ENCODE measurements around the gene ZFYVE28. TPM values are rescaled to one million over a fixed set of nuclear protein-coding genes. Genes with fewer than 3 reads are reported as not detected.

Gene ZFYVE28
- total RNA-seq, 1 experiment from 2014 or later, result 19.2 TPM

GRCh38 chr4:2331519-2332200 is 86.8 kb downstream of the ZFYVE28 start:
- Histone ChIP-seq H3K9me3 (ENCODE audit: control insufficient read depth in 1 of 2, insufficient read depth in 1 of 2, low read depth in 1 of 2, low read length in 2 of 2) (peaks cover 4 to 13% of the 10 kb centered on the region in 2 experiments; a peak in 2 of 4 replicates), H3K4me2 (ENCODE audit: low read length) (no peak overlapping the region), H3K4me3 (replicated peaks in 1 of 2; ENCODE audit: low read depth in 1 of 2, low read length in 2 of 2) (no peak overlapping the region), H3K4me1 (ENCODE audit: control insufficient read depth in 1 of 2, insufficient read depth in 2 of 2, low read length in 2 of 2) (peaks cover 26 to 40% of the 10 kb centered on the region in 2 experiments), H2AFZ (ENCODE audit: low read depth, low read length, poor library complexity, severe bottlenecking) (no peak overlapping the region), H3K27me3 (ENCODE audit: insufficient read depth, low read length) (no peaks in the 10 kb centered on the region), H3K36me3 (ENCODE audit: control insufficient read depth in 1 of 2, insufficient read depth in 2 of 2, low read length in 2 of 2) (peaks cover 0 to 5% of the 10 kb centered on the region in 2 experiments; a peak in 1 of 4 replicates), H3K9me2 (ENCODE audit: insufficient read depth) (no peaks in the 10 kb centered on the region), H3K27ac (ENCODE audit: low read depth, low read length) (no peak overlapping the region), H3K9ac (ENCODE audit: low read length) (no peak overlapping the region), H4K20me1 (ENCODE audit: insufficient read depth) (no peaks in the 10 kb centered on the region), H3K79me2 (ENCODE audit: insufficient read depth, low read length) (no peaks in the 10 kb centered on the region)
- CTCF ChIA-PET, result no interaction called here
- TF ChIP-seq CTCF (IDR thresholded peaks at IDR 0.05 in 2 of 3, conservative IDR thresholded peaks at IDR 0.05 in 1 of 3; ENCODE audit: borderline replicate concordance in 1 of 3, insufficient read depth in 1 of 3, low read depth in 2 of 3, low read length in 2 of 3), result no peak
- TF ChIP-seq MAX (IDR thresholded peaks at IDR 0.05), result no peak
- no peak for TF ChIP-seq REST (IDR thresholded peaks at IDR 0.05; ENCODE audit: low read depth)
- TF ChIP-seq ELF1 (IDR thresholded peaks at IDR 0.05; ENCODE audit: borderline replicate concordance, low read depth), result no peak
- TF ChIP-seq CBX3 (IDR thresholded peaks at IDR 0.05; ENCODE audit: low read depth), result no peak
- TF ChIP-seq ZBTB33 (IDR thresholded peaks at IDR 0.05; ENCODE audit: extremely low read depth, insufficient replicate concordance, low read length), result no peak
- no peak for TF ChIP-seq TCF7L2 (IDR thresholded peaks at IDR 0.05; ENCODE audit: borderline replicate concordance, extremely low read depth, insufficient read depth, insufficient read length)
- TF ChIP-seq YY1 (IDR thresholded peaks at IDR 0.05; ENCODE audit: extremely low read depth, insufficient replicate concordance, low read depth, low read length), result no peak
- TF ChIP-seq SP1 (IDR thresholded peaks at IDR 0.05; ENCODE audit: low read depth), result no peak
- TF ChIP-seq ATF3 (IDR thresholded peaks at IDR 0.05), result no peak
- TF ChIP-seq CEBPB (IDR thresholded peaks at IDR 0.05; ENCODE audit: low read depth), result no peak
- no peak for TF ChIP-seq EZH2 (IDR thresholded peaks at IDR 0.05)
- TF ChIP-seq ZNF274 (IDR thresholded peaks at IDR 0.05; ENCODE audit: low read depth, low read length), result no peak
- TF ChIP-seq POLR2AphosphoS5 (IDR thresholded peaks at IDR 0.05; ENCODE audit: low read depth, low read length), result no peak
- no peak for TF ChIP-seq SIN3A (IDR thresholded peaks at IDR 0.05; ENCODE audit: low read depth)
- TF ChIP-seq ZFX (IDR thresholded peaks at IDR 0.05), result no peak
- no peak for TF ChIP-seq EGR1 (IDR thresholded peaks at IDR 0.05; ENCODE audit: low read depth)
- no TSS peak for BruUV-seq (replicated peaks)
- intact Hi-C loops (cut with micrococcal nuclease), result no loop called here
- RAD21 ChIA-PET (ENCODE audit: low non-redundant PET in 1 of 2, low total read pairs in 2 of 2, uncharacterized antibody in 2 of 2, unreplicated experiment in 2 of 2), result no interaction called here
- POLR2A ChIA-PET, result no interaction called here
- ATAC-seq (no peak), DNase-seq (ENCODE audit: low read depth, low spot score) (no peak)

All from HCT116 (cell line).